GM23338 (cell line): ENCODE measurements around the gene COL15A1. TPM values are rescaled to one million over a fixed set of nuclear protein-coding genes. Genes with fewer than 3 reads are reported as not detected.

Experiments used
- ATAC-seq: fragments of 200-7000 bp; cut with Tn5 transposase; 3 replicates; pipeline ENCODE4 v1.9.1; 2020
- DNase-seq: peaks from one replicate; pipeline ENCODE4 v3.0.0-alpha.2; 2015; ENCODE audit warnings: low spot score
- H2AFZ ChIP-seq: fragments of 200-600 bp; sonication (generic); 2 replicates; pipeline ENCODE4 v1.8.0; 2016; ENCODE audit warnings: antibody characterized with exemption, mild to moderate bottlenecking, moderate library complexity
- H3F3A ChIP-seq: fragments of 200-600 bp; sonication (generic); replicated peaks from 2 replicates; pipeline ENCODE4 v1.8.0; 2017; ENCODE audit warnings: antibody characterized with exemption, mixed run types, low read depth
- H3K27ac ChIP-seq: fragments of 200-600 bp; sonication (generic); 2 replicates; pipeline ENCODE4 v1.6.1; 2016; ENCODE audit warnings: low read depth
- H3K27me3 ChIP-seq: fragments of 200-600 bp; sonication (generic); 2 replicates; pipeline ENCODE4 v1.8.0; 2016; ENCODE audit warnings: mild to moderate bottlenecking, mixed run types, moderate library complexity; ENCODE audit not compliant: insufficient read depth
- H3K36me3 ChIP-seq: fragments of 200-600 bp; sonication (generic); 2 replicates; pipeline ENCODE4 v1.8.0; 2016; ENCODE audit warnings: mild to moderate bottlenecking; ENCODE audit not compliant: insufficient read depth
- H3K4me1 ChIP-seq: fragments of 200-600 bp; sonication (generic); 2 replicates; pipeline ENCODE4 v1.8.0; 2016; ENCODE audit warnings: mild to moderate bottlenecking, moderate library complexity; ENCODE audit not compliant: insufficient read depth
- H3K4me2 ChIP-seq: fragments of 200-600 bp; sonication (generic); 2 replicates; pipeline ENCODE4 v1.7.1; 2017; ENCODE audit warnings: mixed run types
- H3K4me3 ChIP-seq: fragments of 200-600 bp; sonication (generic); 2 replicates; pipeline ENCODE4 v1.6.1; 2016; ENCODE audit warnings: mixed run types
- H3K79me2 ChIP-seq: fragments of 200-600 bp; sonication (generic); replicated peaks from 2 replicates; pipeline ENCODE4 v1.8.0; 2017; ENCODE audit warnings: mild to moderate bottlenecking; ENCODE audit not compliant: insufficient read depth
- H3K9me2 ChIP-seq: fragments of 200-600 bp; sonication (generic); 2 replicates; pipeline ENCODE4 v1.8.0; 2017; ENCODE audit not compliant: insufficient read depth
- H4K20me1 ChIP-seq: fragments of 200-600 bp; sonication (generic); replicated peaks from 2 replicates; pipeline ENCODE4 v1.8.0; 2017; ENCODE audit warnings: mild to moderate bottlenecking; ENCODE audit not compliant: insufficient read depth
- H3K27ac Mint-ChIP-seq: 2 replicates; pipeline ENCODE4 v1.8.0; 2020; ENCODE audit warnings: inconsistent platforms, mild to moderate bottlenecking, moderate library complexity, mixed read lengths
- H3K27me3 Mint-ChIP-seq: 3 replicates; pipeline ENCODE4 v1.8.0; 2022; ENCODE audit warnings: low read depth, mild to moderate bottlenecking, moderate library complexity, mixed read lengths, inconsistent platforms; ENCODE audit not compliant: insufficient read depth, poor library complexity
- H3K36me3 Mint-ChIP-seq: 3 replicates; pipeline ENCODE4 v1.8.0; 2021; ENCODE audit warnings: low read depth, mild to moderate bottlenecking, inconsistent platforms, moderate library complexity, mixed read lengths
- H3K4me1 Mint-ChIP-seq: 3 replicates; pipeline ENCODE4 v1.8.0; 2020; ENCODE audit warnings: mild to moderate bottlenecking, inconsistent platforms, mixed read lengths
- H3K4me3 Mint-ChIP-seq: 3 replicates; pipeline ENCODE4 v1.8.0; 2021; ENCODE audit warnings: moderate library complexity, mild to moderate bottlenecking, inconsistent platforms, mixed read lengths
- H3K9me3 Mint-ChIP-seq: 3 replicates; pipeline ENCODE4 v1.8.0; 2020; ENCODE audit warnings: moderate library complexity, mild to moderate bottlenecking, inconsistent platforms, mixed read lengths
- CREB1 ChIP-seq: fragments of 250-450 bp; sonication (Bioruptor Pico); IDR thresholded peaks from 2 replicates; pipeline ENCODE4 v1.5.0; 2020; ENCODE audit warnings: low read depth, mild to moderate bottlenecking, moderate library complexity
- EZH2 ChIP-seq: fragments of 200-600 bp; sonication (generic); IDR thresholded peaks from one replicate; pipeline ENCODE4 v1.8.0; 2017; ENCODE audit warnings: antibody characterized with exemption, mild to moderate bottlenecking, low read depth; ENCODE audit not compliant: unreplicated experiment
- EZH2phosphoT487 ChIP-seq: fragments of 200-600 bp; sonication (generic); IDR thresholded peaks from one replicate; pipeline ENCODE4 v1.8.1; 2018; ENCODE audit warnings: antibody characterized with exemption; ENCODE audit not compliant: unreplicated experiment
- STAT1 ChIP-seq: IDR thresholded peaks from one replicate; pipeline ENCODE4 v1.6.1; 2016; ENCODE audit warnings: antibody characterized with exemption; ENCODE audit not compliant: unreplicated experiment
- ZNF331 ChIP-seq: fragments of 250-450 bp; sonication (Bioruptor Pico); IDR thresholded peaks from 2 replicates; pipeline ENCODE4 v1.5.0; 2020; ENCODE audit warnings: low read depth, mild to moderate bottlenecking, moderate library complexity
- polyA plus RNA-seq: library from polyadenylated mRNA; unstranded; fragments of >200 nt; fragmentation: Nextera tagmentation; extraction: Ambion mirVana; gene quantifications from 2 replicates; pipeline ENCODE4 v1.2.1, GENCODE V29; 2016
- total RNA-seq: library from RNA; depleted of rRNA; stranded (reverse); fragments of >200 nt; shearing (Covaris generic); gene quantifications from 2 replicates; pipeline ENCODE4 v1.2.3, GENCODE V29; 2014
- TF ChIP-seq, protein P1 (sequence below): fragments of 250-450 bp; sonication (Bioruptor Pico); IDR thresholded peaks from 2 replicates; pipeline ENCODE4 v1.5.0; 2020; ENCODE audit warnings: mild to moderate bottlenecking, moderate library complexity
- TF ChIP-seq, protein P2 (sequence below): IDR thresholded peaks from 2 replicates; pipeline ENCODE4 v1.6.1; 2016; ENCODE audit warnings: antibody characterized with exemption

The COL15A1 gene
- total and polyA plus RNA-seq, 2 experiments from 2014 or later: 0.17 to 0.18 TPM

DNA sequence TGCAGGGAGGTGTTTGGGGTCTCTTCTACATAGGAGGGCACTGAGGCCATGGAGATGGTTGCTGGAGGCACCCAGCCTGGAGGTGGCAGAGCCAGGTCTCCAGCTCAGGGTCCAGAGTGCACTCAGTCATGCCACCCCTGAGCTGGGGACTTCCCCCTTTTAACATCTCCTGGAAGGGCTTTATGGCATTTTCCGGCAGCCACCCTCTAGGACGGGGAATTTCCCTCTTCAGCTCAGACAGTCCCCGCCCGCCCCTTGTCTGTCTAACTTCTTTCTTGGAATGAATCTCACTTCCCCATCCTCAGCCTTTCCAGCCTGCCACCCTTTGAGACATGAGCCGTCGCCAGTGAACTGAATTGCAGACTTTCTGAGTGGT is 49.9 kb downstream of the COL15A1 start (continued):
- TF ChIP-seq, protein P1, sequence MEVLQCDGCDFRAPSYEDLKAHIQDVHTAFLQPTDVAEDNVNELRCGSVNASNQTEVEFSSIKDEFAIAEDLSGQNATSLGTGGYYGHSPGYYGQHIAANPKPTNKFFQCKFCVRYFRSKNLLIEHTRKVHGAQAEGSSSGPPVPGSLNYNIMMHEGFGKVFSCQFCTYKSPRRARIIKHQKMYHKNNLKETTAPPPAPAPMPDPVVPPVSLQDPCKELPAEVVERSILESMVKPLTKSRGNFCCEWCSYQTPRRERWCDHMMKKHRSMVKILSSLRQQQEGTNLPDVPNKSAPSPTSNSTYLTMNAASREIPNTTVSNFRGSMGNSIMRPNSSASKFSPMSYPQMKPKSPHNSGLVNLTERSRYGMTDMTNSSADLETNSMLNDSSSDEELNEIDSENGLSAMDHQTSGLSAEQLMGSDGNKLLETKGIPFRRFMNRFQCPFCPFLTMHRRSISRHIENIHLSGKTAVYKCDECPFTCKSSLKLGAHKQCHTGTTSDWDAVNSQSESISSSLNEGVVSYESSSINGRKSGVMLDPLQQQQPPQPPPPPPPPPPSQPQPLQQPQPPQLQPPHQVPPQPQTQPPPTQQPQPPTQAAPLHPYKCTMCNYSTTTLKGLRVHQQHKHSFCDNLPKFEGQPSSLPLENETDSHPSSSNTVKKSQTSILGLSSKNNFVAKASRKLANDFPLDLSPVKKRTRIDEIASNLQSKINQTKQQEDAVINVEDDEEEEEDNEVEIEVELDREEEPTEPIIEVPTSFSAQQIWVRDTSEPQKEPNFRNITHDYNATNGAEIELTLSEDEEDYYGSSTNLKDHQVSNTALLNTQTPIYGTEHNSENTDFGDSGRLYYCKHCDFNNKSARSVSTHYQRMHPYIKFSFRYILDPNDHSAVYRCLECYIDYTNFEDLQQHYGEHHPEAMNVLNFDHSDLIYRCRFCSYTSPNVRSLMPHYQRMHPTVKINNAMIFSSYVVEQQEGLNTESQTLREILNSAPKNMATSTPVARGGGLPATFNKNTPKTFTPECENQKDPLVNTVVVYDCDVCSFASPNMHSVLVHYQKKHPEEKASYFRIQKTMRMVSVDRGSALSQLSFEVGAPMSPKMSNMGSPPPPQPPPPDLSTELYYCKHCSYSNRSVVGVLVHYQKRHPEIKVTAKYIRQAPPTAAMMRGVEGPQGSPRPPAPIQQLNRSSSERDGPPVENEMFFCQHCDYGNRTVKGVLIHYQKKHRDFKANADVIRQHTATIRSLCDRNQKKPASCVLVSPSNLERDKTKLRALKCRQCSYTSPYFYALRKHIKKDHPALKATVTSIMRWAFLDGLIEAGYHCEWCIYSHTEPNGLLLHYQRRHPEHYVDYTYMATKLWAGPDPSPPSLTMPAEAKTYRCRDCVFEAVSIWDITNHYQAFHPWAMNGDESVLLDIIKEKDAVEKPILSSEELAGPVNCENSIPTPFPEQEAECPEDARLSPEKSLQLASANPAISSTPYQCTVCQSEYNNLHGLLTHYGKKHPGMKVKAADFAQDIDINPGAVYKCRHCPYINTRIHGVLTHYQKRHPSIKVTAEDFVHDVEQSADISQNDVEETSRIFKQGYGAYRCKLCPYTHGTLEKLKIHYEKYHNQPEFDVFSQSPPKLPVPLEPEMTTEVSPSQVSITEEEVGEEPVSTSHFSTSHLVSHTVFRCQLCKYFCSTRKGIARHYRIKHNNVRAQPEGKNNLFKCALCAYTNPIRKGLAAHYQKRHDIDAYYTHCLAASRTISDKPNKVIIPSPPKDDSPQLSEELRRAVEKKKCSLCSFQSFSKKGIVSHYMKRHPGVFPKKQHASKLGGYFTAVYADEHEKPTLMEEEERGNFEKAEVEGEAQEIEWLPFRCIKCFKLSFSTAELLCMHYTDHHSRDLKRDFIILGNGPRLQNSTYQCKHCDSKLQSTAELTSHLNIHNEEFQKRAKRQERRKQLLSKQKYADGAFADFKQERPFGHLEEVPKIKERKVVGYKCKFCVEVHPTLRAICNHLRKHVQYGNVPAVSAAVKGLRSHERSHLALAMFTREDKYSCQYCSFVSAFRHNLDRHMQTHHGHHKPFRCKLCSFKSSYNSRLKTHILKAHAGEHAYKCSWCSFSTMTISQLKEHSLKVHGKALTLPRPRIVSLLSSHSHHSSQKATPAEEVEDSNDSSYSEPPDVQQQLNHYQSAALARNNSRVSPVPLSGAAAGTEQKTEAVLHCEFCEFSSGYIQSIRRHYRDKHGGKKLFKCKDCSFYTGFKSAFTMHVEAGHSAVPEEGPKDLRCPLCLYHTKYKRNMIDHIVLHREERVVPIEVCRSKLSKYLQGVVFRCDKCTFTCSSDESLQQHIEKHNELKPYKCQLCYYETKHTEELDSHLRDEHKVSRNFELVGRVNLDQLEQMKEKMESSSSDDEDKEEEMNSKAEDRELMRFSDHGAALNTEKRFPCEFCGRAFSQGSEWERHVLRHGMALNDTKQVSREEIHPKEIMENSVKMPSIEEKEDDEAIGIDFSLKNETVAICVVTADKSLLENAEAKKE (CRISPR knock-in tag): no peak
- TF ChIP-seq ZNF331 (CRISPR knock-in tag) (no peak), CREB1 (CRISPR knock-in tag) (no peak)

DNA sequence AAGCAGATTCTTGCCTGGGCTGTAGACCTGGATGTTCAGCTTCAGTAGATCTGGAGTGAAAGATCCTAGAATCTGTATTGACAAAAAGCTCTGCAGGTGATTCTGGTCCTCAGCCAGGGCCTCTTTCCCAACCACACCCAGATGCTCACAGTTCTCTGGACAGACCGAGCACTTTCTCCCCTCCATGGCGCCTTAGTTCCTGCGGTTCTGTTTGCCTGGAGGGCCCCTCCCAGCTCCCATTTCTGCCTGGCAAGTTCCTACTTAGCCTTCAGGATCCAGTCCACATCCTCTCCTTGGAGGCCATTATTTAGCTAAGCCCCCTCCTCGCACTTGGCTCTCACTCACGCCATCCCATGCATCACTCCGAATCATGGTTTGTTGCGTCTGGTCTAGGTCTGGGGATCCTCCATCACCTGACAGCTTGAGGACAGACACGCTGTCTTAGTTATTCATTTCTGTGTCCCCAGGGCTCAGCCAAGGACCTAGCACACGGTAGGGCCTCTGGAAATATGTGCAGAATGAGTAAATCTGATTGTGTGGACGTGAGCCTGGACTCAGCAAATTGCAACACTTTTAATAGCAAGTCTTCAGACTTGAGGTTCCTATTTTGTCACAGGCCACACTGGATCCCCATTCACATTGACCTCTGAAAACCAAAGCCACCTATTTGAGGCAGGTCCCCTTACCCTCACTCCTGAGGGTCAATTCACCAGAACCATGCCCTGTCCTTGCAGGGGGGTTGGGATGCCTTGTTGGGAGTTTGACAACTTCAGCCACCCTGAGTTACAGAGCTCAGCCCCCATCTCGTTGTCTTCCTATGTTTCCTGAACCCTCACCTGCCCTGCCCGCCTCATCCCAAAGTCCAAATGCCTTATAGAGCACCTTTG is 50.7 kb downstream of the COL15A1 start:
- H3K27me3 ChIP-seq: no peaks in the 10 kb centered on the region
- no peak overlapping the region for H3K4me3 ChIP-seq
- H3K4me2 ChIP-seq: no peak overlapping the region
- no peak overlapping the region for H2AFZ ChIP-seq
- DNase-seq: no peak
- peaks cover 34% of the 10 kb centered on the region for H3K9me3 Mint-ChIP-seq
- no peaks in the 10 kb centered on the region for H4K20me1 ChIP-seq
- peaks cover 10% of the 10 kb centered on the region for H3K27me3 Mint-ChIP-seq
- H3K79me2 ChIP-seq: no peaks in the 10 kb centered on the region
- H3K4me3 Mint-ChIP-seq: no peak overlapping the region
- no peaks in the 10 kb centered on the region for H3K36me3 ChIP-seq
- H3K27ac Mint-ChIP-seq: no peak overlapping the region
- peaks cover 11% of the 10 kb centered on the region for H3K36me3 Mint-ChIP-seq
- H3K9me2 ChIP-seq: peaks cover 4% of the 10 kb centered on the region; the same call in 1 of the 2 replicates
- peaks cover 8% of the 10 kb centered on the region for H3K4me1 Mint-ChIP-seq
- no peaks in the 10 kb centered on the region for H3K4me1 ChIP-seq
- H3K27ac ChIP-seq: no peak overlapping the region
- H3F3A ChIP-seq: no peaks in the 10 kb centered on the region
- ATAC-seq: no peak
- TF ChIP-seq, protein P2, sequence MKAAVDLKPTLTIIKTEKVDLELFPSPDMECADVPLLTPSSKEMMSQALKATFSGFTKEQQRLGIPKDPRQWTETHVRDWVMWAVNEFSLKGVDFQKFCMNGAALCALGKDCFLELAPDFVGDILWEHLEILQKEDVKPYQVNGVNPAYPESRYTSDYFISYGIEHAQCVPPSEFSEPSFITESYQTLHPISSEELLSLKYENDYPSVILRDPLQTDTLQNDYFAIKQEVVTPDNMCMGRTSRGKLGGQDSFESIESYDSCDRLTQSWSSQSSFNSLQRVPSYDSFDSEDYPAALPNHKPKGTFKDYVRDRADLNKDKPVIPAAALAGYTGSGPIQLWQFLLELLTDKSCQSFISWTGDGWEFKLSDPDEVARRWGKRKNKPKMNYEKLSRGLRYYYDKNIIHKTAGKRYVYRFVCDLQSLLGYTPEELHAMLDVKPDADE: no peak
- TF ChIP-seq CREB1 (CRISPR knock-in tag) (no peak), EZH2phosphoT487 (no peak), EZH2 (no peak), STAT1 (no peak)
- TF ChIP-seq, protein P1 (CRISPR knock-in tag): no peak
